ENCODE results near the gene CCDC192.

DNA sequence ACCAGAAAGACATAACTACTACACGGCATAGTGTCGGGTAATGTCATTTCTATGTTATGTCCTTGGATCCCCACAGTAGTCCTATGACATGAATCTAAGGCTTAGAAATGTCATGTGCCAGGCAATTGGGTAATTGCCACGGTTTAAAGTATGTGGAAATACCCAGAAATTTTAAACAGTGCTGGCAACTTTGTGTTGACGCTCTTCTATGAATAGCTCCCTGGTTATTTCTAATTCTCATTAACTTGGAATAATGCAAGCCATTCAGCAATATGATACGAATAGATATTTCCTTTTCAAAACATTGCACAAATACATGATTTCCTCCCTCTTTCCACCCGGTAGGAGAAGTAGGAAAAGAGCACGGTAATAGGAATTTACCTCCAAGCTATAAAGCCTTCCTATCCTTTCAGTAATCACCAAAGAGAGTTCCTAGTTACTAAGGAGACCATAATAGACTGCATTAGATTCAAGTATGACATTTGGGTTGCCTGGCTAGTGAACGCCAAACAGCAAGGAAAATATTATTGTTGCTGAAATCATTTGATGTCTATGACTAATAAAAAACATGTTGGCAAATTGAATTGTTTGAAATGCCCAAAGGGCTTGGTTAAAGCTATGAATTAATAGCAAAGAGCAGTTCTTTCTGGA, 168.4 kb downstream of the CCDC192 start:
- no peak for TF ChIP-seq POLR2A (IDR thresholded peaks at IDR 0.05)
- TF ChIP-seq, protein P1, sequence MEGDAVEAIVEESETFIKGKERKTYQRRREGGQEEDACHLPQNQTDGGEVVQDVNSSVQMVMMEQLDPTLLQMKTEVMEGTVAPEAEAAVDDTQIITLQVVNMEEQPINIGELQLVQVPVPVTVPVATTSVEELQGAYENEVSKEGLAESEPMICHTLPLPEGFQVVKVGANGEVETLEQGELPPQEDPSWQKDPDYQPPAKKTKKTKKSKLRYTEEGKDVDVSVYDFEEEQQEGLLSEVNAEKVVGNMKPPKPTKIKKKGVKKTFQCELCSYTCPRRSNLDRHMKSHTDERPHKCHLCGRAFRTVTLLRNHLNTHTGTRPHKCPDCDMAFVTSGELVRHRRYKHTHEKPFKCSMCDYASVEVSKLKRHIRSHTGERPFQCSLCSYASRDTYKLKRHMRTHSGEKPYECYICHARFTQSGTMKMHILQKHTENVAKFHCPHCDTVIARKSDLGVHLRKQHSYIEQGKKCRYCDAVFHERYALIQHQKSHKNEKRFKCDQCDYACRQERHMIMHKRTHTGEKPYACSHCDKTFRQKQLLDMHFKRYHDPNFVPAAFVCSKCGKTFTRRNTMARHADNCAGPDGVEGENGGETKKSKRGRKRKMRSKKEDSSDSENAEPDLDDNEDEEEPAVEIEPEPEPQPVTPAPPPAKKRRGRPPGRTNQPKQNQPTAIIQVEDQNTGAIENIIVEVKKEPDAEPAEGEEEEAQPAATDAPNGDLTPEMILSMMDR (IDR thresholded peaks at IDR 0.05) = no peak
